Measurements from ENCODE around the gene IL11RA. TPM values are rescaled to one million over a fixed set of nuclear protein-coding genes. Genes with fewer than 3 reads are reported as not detected.

IL11RA gene
- total and polyA plus RNA-seq, 9 of the 15 experiments (the other 6 are each of a cell fraction or from before 2014, with no cell fraction given) = 0.11 to 5.8 (median 2.8) TPM

DNA sequence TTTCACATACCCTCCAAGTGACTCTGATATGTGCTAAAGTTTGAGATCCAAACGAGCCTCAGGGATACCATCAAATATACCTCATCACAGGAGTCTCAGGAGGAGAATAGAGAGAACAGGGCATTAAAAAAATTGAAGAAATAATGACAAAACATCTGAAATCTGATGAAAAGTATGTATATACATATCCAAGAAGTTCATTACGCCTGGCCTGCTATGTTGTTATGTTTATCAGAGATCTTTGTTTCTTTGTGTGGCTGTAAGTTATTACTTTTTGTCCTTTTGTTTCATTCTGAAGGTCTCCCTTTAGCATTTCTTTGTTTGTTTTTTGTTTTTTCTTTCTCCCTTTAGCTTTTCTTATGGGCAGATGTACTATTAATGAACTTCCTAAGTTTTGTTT is 41.6 kb downstream of the IL11RA start:
- FAIRE-seq (no peak), ATAC-seq (no peak), DNase-seq (ENCODE audit: extremely low read depth in 1 of 4, low spot score in 3 of 4) (no peak)
- no peak overlapping the region for H3K27ac ChIP-seq (ENCODE audit: extremely low read depth, low read depth, low read length)
- H3K9ac ChIP-seq (ENCODE audit: insufficient read depth in 1 of 2, low read depth in 2 of 2, low read length in 2 of 2) = no peak overlapping the region
- H3K27me3 ChIP-seq (ENCODE audit: control insufficient read depth in 2 of 2, insufficient read depth in 2 of 2, low read length in 2 of 2) = no peaks in the 10 kb centered on the region; a peak in 1 of 5 replicates
- no peaks in the 10 kb centered on the region for H3K36me3 ChIP-seq (ENCODE audit: control insufficient read depth, insufficient read depth, low read length)
- no peaks in the 10 kb centered on the region for H3K9me1 ChIP-seq (ENCODE audit: control insufficient read depth, insufficient read depth, low read length)
- H2AFZ ChIP-seq (ENCODE audit: low read depth, low read length) = no peak overlapping the region
- intact Hi-C loops (cut with micrococcal nuclease) (no loop called here), in situ Hi-C loops (cut with MboI) (no loop called here)
- no peaks in the 10 kb centered on the region for H3K4me1 ChIP-seq (replicated peaks in 1 of 2; ENCODE audit: control insufficient read depth in 2 of 2, insufficient read depth in 2 of 2, low read length in 2 of 2)
- H3K4me3 ChIP-seq = no peak overlapping the region
- H3K79me2 ChIP-seq (ENCODE audit: control insufficient read depth, insufficient read depth, low read length) = no peaks in the 10 kb centered on the region
- no peaks in the 10 kb centered on the region for H3K9me3 ChIP-seq (replicated peaks; ENCODE audit: control insufficient read depth, insufficient read depth, low read depth, low read length)
- H3K4me2 ChIP-seq (ENCODE audit: insufficient read depth, low read length) = no peak overlapping the region
- TF ChIP-seq PRPF4 (IDR thresholded peaks at IDR 0.05; ENCODE audit: insufficient read depth, low read depth, low read length, poor library complexity, severe bottlenecking) (no peak), HDGF (IDR thresholded peaks at IDR 0.05) (no peak), POLR2AphosphoS5 (IDR thresholded peaks at IDR 0.05; ENCODE audit: control insufficient read depth, insufficient read depth, low read depth, low read length) (no peak), MCM3 (IDR thresholded peaks at IDR 0.05) (no peak), NFATC3 (IDR thresholded peaks at IDR 0.05) (no peak)
- TF ChIP-seq, protein P1, sequence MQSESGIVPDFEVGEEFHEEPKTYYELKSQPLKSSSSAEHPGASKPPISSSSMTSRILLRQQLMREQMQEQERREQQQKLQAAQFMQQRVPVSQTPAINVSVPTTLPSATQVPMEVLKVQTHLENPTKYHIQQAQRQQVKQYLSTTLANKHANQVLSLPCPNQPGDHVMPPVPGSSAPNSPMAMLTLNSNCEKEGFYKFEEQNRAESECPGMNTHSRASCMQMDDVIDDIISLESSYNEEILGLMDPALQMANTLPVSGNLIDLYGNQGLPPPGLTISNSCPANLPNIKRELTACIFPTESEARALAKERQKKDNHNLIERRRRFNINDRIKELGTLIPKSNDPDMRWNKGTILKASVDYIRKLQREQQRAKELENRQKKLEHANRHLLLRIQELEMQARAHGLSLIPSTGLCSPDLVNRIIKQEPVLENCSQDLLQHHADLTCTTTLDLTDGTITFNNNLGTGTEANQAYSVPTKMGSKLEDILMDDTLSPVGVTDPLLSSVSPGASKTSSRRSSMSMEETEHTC (IDR thresholded peaks at IDR 0.05) = no peak
- WGBS (ENCODE audit: insufficient coverage, low coverage, missing lambda C conversion rate) = 0% methylated on average over 2 of the region's 2 CpGs
- BruUV-seq (replicated peaks) = no TSS peak
- ChIA-PET POLR2A (no interaction called here), CTCF (ENCODE audit: low intra/inter-chr PET ratio) (no interaction called here)
- H4K20me1 ChIP-seq (replicated peaks; ENCODE audit: control insufficient read depth, insufficient read depth, low read length) = peaks cover 3% of the 10 kb centered on the region; the same call in 1 of the 2 replicates

DNA sequence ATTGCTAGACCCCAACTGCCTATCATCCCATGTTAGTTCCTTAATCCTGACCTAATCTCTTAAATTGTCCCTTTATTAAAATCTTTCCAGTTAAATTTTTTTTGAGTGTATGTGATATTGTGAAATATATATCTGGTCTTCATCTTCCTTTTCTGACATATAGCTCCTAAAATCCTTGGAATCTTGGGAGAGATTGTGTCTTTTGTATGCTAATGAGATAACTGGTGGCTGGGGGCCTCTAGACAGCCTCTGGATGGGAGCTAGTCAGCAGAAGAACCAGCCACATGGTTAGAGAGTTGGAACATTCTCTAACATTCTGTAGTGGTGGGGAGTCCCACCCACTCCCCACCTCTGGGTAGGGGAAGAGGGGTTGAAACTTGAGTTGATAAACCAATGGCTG is 42.8 kb downstream of the IL11RA start:
- BruUV-seq (replicated peaks) = no TSS peak
- Histone ChIP-seq H4K20me1 (replicated peaks; ENCODE audit: control insufficient read depth, insufficient read depth, low read length) (peaks cover 3% of the 10 kb centered on the region; the same call in 1 of the 2 replicates), H3K36me3 (ENCODE audit: control insufficient read depth, insufficient read depth, low read length) (no peaks in the 10 kb centered on the region), H3K9ac (ENCODE audit: insufficient read depth in 1 of 2, low read depth in 2 of 2, low read length in 2 of 2) (no peak overlapping the region), H3K4me1 (replicated peaks in 1 of 2; ENCODE audit: control insufficient read depth in 2 of 2, insufficient read depth in 2 of 2, low read length in 2 of 2) (no peaks in the 10 kb centered on the region), H3K27ac (ENCODE audit: extremely low read depth, low read depth, low read length) (no peak overlapping the region), H3K4me3 (no peak overlapping the region), H3K4me2 (ENCODE audit: insufficient read depth, low read length) (no peak overlapping the region), H3K79me2 (ENCODE audit: control insufficient read depth, insufficient read depth, low read length) (no peaks in the 10 kb centered on the region), H2AFZ (ENCODE audit: low read depth, low read length) (no peak overlapping the region), H3K27me3 (ENCODE audit: control insufficient read depth in 2 of 2, insufficient read depth in 2 of 2, low read length in 2 of 2) (no peaks in the 10 kb centered on the region; a peak in 1 of 5 replicates), H3K9me3 (replicated peaks; ENCODE audit: control insufficient read depth, insufficient read depth, low read depth, low read length) (no peaks in the 10 kb centered on the region), H3K9me1 (ENCODE audit: control insufficient read depth, insufficient read depth, low read length) (no peaks in the 10 kb centered on the region)
- no peak for FAIRE-seq
- DNase-seq (ENCODE audit: extremely low read depth in 1 of 4, low spot score in 3 of 4) = no peak
- no peak for ATAC-seq
- POLR2A ChIA-PET = no interaction called here
- in situ Hi-C loops (cut with MboI) (no loop called here), intact Hi-C loops (cut with micrococcal nuclease) (no loop called here)
- CTCF ChIA-PET (ENCODE audit: low intra/inter-chr PET ratio) = no interaction called here
- TF ChIP-seq, protein P2, sequence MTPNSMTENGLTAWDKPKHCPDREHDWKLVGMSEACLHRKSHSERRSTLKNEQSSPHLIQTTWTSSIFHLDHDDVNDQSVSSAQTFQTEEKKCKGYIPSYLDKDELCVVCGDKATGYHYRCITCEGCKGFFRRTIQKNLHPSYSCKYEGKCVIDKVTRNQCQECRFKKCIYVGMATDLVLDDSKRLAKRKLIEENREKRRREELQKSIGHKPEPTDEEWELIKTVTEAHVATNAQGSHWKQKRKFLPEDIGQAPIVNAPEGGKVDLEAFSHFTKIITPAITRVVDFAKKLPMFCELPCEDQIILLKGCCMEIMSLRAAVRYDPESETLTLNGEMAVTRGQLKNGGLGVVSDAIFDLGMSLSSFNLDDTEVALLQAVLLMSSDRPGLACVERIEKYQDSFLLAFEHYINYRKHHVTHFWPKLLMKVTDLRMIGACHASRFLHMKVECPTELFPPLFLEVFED (CRISPR knock-in tag; conservative IDR thresholded peaks at IDR 0.05) = no peak
- no peak for TF ChIP-seq ZSCAN32 (CRISPR knock-in tag; IDR thresholded peaks at IDR 0.05)
- TF ChIP-seq PRMT5 (CRISPR knock-in tag; IDR thresholded peaks at IDR 0.05) = no peak
- TF ChIP-seq, protein P3, sequence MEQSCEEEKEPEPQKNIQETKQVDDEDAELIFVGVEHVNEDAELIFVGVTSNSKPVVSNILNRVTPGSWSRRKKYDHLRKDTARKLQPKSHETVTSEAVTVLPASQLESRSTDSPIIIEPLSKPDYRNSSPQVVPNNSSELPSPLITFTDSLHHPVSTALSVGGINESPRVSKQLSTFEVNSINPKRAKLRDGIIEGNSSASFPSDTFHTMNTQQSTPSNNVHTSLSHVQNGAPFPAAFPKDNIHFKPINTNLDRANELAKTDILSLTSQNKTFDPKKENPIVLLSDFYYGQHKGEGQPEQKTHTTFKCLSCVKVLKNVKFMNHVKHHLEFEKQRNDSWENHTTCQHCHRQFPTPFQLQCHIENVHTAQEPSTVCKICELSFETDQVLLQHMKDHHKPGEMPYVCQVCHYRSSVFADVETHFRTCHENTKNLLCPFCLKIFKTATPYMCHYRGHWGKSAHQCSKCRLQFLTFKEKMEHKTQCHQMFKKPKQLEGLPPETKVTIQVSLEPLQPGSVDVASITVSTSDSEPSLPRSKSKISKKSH (CRISPR knock-in tag; IDR thresholded peaks at IDR 0.05) = no peak
- no peak for TF ChIP-seq CBFA2T3 (IDR thresholded peaks at IDR 0.05)
- no peak for TF ChIP-seq RBM22 (IDR thresholded peaks at IDR 0.05; ENCODE audit: low read depth, low read length, poor library complexity, severe bottlenecking)
- TF ChIP-seq ZFP36 (IDR thresholded peaks at IDR 0.05; ENCODE audit: low read depth, low read length, partially characterized antibody) = no peak
